DND-41 (cell line): ENCODE data around the gene PRKCE.

Source experiments
- ATAC-seq: fragments of 200-7000 bp; cut with Tn5 transposase; 3 replicates; pipeline ENCODE4 v1.9.1; 2021; ENCODE audit warnings: low read depth; ENCODE audit not compliant: insufficient read depth
- DNase-seq: peaks from one replicate; pipeline ENCODE4 v3.0.0-alpha.2; 2020
- H2AFZ ChIP-seq: 2 replicates; pipeline ENCODE4 v1.6.0; 2012; ENCODE audit warnings: low read depth, low read length
- H3K27ac ChIP-seq: 2 replicates; pipeline ENCODE4 v1.5.1; 2012; ENCODE audit warnings: low read length, inconsistent platforms
- H3K27me3 ChIP-seq: fragments of 200-600 bp; sonication (generic); 2 replicates; pipeline ENCODE4 v1.6.0; 2012; ENCODE audit warnings: low read length, mild to moderate bottlenecking, inconsistent platforms; ENCODE audit not compliant: insufficient read depth, poor library complexity
- H3K36me3 ChIP-seq: 2 replicates; pipeline ENCODE4 v1.5.1; 2012; ENCODE audit warnings: low read length, inconsistent platforms; ENCODE audit not compliant: insufficient read depth
- H3K4me1 ChIP-seq: 2 replicates; pipeline ENCODE4 v1.5.1; 2012; ENCODE audit warnings: mild to moderate bottlenecking, low read length; ENCODE audit not compliant: insufficient read depth
- H3K4me2 ChIP-seq: 2 replicates; pipeline ENCODE4 v1.6.0; 2012; ENCODE audit warnings: mild to moderate bottlenecking, moderate library complexity, low read length, inconsistent platforms; ENCODE audit not compliant: insufficient read depth
- H3K4me3 ChIP-seq, 2 experiments: fragments of 200-600 bp in 1 of 2; shearing (Covaris generic) in 1 of 2; 2 replicates each; pipeline ENCODE4 v1.5.1; 2012 to 2016; ENCODE audit warnings: inconsistent platforms in 2 of 2, low read length in 2 of 2, mild to moderate bottlenecking in 2 of 2, low read depth in 1 of 2, moderate library complexity in 1 of 2
- H3K79me2 ChIP-seq: 2 replicates; pipeline ENCODE4 v1.6.0; 2012; ENCODE audit warnings: low read length, inconsistent platforms; ENCODE audit not compliant: insufficient read depth
- H3K9ac ChIP-seq: 2 replicates; pipeline ENCODE4 v1.6.0; 2012; ENCODE audit warnings: low read depth, mild to moderate bottlenecking, inconsistent platforms, low read length, moderate library complexity
- H3K9me3 ChIP-seq: 2 replicates; pipeline ENCODE4 v1.5.1; 2012; ENCODE audit warnings: low read length, moderate library complexity, mild to moderate bottlenecking, inconsistent platforms; ENCODE audit not compliant: insufficient read depth, severe bottlenecking
- H4K20me1 ChIP-seq: 2 replicates; pipeline ENCODE4 v1.6.0; 2012; ENCODE audit warnings: low read length; ENCODE audit not compliant: insufficient read depth
- EZH2 ChIP-seq: IDR thresholded peaks from 3 replicates; pipeline ENCODE4 v1.6.1; 2012; ENCODE audit warnings: borderline replicate concordance, low read depth, mild to moderate bottlenecking, moderate library complexity, low read length, inconsistent platforms; ENCODE audit not compliant: severe bottlenecking
- TF ChIP-seq, protein P1 (sequence below): IDR thresholded peaks from 2 replicates; pipeline ENCODE4 v1.5.1; 2012; ENCODE audit warnings: borderline replicate concordance, low read length, moderate library complexity, mild to moderate bottlenecking; ENCODE audit not compliant: poor library complexity, severe bottlenecking; ENCODE audit errors: extremely low read depth

Gene PRKCE

DNA sequence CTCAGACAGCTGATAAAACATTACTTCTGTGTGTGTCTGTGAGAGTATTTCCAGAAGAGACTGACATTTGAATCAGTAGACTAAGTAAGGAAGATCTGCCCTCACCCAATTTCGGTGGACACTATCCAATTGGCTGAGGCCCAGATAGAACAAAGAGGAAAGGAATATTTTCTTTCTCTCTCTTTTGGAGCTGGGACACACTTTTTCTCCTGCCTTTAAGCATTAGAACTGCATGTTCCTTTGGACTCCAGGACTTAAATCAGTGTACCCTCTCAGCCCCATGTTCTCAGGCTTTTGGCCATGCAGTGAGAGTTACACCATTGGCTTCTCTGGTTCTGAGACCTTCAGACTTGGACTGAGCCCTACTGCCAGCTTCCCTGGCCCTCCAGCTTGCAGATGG lies 37.1 kb upstream of the PRKCE start:
- no peak overlapping the region for H2AFZ ChIP-seq
- H4K20me1 ChIP-seq = no peaks in the 10 kb centered on the region
- peaks cover 16% of the 10 kb centered on the region for H3K4me1 ChIP-seq
- no peak for TF ChIP-seq EZH2
- TF ChIP-seq, protein P1, sequence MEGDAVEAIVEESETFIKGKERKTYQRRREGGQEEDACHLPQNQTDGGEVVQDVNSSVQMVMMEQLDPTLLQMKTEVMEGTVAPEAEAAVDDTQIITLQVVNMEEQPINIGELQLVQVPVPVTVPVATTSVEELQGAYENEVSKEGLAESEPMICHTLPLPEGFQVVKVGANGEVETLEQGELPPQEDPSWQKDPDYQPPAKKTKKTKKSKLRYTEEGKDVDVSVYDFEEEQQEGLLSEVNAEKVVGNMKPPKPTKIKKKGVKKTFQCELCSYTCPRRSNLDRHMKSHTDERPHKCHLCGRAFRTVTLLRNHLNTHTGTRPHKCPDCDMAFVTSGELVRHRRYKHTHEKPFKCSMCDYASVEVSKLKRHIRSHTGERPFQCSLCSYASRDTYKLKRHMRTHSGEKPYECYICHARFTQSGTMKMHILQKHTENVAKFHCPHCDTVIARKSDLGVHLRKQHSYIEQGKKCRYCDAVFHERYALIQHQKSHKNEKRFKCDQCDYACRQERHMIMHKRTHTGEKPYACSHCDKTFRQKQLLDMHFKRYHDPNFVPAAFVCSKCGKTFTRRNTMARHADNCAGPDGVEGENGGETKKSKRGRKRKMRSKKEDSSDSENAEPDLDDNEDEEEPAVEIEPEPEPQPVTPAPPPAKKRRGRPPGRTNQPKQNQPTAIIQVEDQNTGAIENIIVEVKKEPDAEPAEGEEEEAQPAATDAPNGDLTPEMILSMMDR = no peak
- no peak overlapping the region for H3K4me3 ChIP-seq
- DNase-seq (no peak), ATAC-seq (no peak)
- H3K36me3 ChIP-seq = no peaks in the 10 kb centered on the region
- no peaks in the 10 kb centered on the region for H3K9me3 ChIP-seq
- H3K27ac ChIP-seq = no peak overlapping the region
- no peak overlapping the region for H3K4me2 ChIP-seq
- H3K9ac ChIP-seq = no peak overlapping the region
- no peaks in the 10 kb centered on the region for H3K27me3 ChIP-seq
- peaks cover 11% of the 10 kb centered on the region for H3K79me2 ChIP-seq

DNA sequence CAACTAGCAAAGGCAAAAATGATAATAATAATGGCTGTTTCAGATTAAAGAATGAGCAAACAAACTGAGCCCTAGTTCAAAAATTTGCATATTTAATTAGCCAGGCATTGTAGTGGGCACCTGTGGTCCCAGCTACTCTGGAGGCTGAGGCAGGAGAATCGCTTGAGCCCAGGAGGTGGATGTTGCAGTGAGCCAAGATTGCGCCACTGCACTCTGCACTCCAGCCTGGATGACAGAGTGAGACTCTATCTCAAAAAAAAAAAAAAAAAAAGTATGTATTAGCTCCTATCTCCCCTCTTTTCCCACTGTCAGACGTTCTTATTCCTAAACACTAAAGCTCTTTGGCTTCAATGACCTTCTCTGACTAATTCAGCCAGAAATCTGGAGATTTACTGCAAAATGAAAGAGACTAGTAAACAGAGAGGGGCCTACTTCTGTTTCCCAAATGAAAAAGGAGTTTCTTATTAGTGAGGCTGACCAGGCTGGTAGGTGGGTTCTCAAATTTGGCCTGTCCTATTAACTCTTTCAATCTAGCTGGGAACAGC lies 36.5 kb upstream of the PRKCE start:
- no peaks in the 10 kb centered on the region for H3K27me3 ChIP-seq
- H3K36me3 ChIP-seq = no peaks in the 10 kb centered on the region
- no peaks in the 10 kb centered on the region for H3K9me3 ChIP-seq
- H3K79me2 ChIP-seq = peaks cover 5% of the 10 kb centered on the region
- H4K20me1 ChIP-seq = no peaks in the 10 kb centered on the region
- H3K4me2 ChIP-seq = no peak overlapping the region
- H3K27ac ChIP-seq = no peak overlapping the region
- H3K4me1 ChIP-seq = peaks cover 9% of the 10 kb centered on the region
- no peak for ATAC-seq
- H2AFZ ChIP-seq = no peak overlapping the region
- no peak overlapping the region for H3K9ac ChIP-seq
- H3K4me3 ChIP-seq = no peak overlapping the region
- no peak for DNase-seq
- TF ChIP-seq, protein P1 = no peak
- TF ChIP-seq EZH2 = no peak

- Histone ChIP-seq H3K9me3 (no peaks in the 10 kb centered on the region), H3K27me3 (no peaks in the 10 kb centered on the region), H3K9ac (no peak overlapping the region), H3K4me2 (no peak overlapping the region), H3K27ac (no peak overlapping the region), H2AFZ (no peak overlapping the region), H3K4me1 (peaks cover 1% of the 10 kb centered on the region; the same call in 1 of the 2 replicates), H3K79me2 (no peaks in the 10 kb centered on the region), H3K36me3 (no peaks in the 10 kb centered on the region), H3K4me3 (no peak overlapping the region), H4K20me1 (no peaks in the 10 kb centered on the region)
- no peak for ATAC-seq
- TF ChIP-seq, protein P1 = no peak
- no peak for TF ChIP-seq EZH2
- no peak for DNase-seq
These were observed 34.6 kb upstream of the PRKCE start for GRCh38 chr2:45616658-45617411.
